Measurements from ENCODE around the gene MEAK7.

Gene MEAK7, protein sequence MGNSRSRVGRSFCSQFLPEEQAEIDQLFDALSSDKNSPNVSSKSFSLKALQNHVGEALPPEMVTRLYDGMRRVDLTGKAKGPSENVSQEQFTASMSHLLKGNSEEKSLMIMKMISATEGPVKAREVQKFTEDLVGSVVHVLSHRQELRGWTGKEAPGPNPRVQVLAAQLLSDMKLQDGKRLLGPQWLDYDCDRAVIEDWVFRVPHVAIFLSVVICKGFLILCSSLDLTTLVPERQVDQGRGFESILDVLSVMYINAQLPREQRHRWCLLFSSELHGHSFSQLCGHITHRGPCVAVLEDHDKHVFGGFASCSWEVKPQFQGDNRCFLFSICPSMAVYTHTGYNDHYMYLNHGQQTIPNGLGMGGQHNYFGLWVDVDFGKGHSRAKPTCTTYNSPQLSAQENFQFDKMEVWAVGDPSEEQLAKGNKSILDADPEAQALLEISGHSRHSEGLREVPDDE

DNA sequence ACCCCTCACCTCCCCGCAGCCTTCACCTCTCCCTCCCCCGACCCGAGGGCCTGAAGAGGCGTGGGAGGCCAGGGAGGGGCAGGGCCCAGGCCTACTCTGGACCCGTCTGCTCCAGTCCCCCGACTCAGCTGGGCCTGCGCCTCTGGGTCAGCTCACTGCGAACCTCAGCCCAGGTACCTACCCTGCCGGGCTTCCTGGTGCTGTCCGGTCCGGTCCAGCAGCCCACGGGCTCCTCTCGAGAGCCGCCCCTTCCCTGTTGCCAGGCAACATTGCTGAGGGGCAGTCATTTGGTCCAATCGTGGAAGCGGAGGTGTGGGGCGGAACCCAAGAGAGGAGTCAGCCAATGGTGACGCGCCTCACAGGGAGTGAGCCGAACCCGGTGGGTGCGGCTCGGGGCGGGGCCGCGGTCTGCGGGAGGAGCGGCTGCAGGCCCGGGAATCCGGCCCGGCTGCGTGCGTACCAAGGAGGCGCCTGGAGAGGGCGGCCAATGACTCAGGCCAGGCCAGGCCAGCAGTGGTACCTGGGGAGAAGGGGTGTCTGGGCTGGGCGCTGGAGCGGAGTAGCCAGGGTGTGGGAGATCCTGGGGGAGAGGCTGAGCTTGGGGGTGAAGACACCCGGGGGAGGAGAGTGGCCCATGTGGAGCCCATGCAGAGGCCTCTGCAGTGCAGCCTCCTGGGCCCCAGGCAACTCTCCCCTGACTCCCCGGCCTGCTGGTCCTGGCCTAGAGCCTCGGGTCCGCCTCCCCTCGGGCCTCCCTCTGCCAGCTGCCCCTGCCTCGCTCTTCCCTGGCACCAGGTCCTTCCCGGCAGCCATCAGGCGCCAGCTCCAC, at the start of gene MEAK7:
Gene MEAK7, minus strand, starts transcription at position 240 of the 829 bp plus-strand sequence. CDS start 6,573 bp downstream, outside the sequence.
- DNase-seq (ENCODE audit: low read depth) = peak; percentile 99
- TF ChIP-seq, protein P1, sequence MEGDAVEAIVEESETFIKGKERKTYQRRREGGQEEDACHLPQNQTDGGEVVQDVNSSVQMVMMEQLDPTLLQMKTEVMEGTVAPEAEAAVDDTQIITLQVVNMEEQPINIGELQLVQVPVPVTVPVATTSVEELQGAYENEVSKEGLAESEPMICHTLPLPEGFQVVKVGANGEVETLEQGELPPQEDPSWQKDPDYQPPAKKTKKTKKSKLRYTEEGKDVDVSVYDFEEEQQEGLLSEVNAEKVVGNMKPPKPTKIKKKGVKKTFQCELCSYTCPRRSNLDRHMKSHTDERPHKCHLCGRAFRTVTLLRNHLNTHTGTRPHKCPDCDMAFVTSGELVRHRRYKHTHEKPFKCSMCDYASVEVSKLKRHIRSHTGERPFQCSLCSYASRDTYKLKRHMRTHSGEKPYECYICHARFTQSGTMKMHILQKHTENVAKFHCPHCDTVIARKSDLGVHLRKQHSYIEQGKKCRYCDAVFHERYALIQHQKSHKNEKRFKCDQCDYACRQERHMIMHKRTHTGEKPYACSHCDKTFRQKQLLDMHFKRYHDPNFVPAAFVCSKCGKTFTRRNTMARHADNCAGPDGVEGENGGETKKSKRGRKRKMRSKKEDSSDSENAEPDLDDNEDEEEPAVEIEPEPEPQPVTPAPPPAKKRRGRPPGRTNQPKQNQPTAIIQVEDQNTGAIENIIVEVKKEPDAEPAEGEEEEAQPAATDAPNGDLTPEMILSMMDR (IDR thresholded peaks at IDR 0.05; ENCODE audit: insufficient read depth, low read depth, low read length, missing control alignments) = no peak
- H3K4me3 ChIP-seq (ENCODE audit: low read depth, low read length) = peak within 1 kb of the TSS; percentile 85

DNA sequence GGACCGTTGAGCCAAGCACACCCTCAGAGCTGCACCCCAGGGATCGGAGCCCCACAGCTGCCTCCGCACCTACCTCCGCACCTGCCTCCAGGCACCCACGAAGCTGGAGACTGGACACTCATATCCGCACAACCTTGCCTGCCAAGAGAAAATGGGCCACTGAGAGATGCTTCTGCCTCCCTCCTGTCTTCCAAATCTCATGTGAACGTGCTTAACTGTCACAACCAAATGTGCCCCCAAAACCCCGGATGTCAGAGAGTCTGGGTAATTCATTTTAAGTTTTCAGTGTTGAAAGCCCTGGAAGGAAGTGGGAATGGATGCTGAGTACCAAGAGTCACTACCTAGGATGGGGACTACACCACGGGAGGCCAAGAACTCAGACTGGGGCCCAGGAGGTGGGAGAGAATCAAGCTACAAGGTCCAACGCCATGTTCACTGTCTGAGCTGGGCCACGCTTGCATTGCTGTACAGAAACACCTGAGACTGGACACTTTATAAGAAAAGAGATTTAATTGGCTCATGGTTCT, 49.5 kb upstream of the MEAK7 start:
- TF ChIP-seq, protein P1 (IDR thresholded peaks at IDR 0.05; ENCODE audit: insufficient read depth, low read depth, low read length, missing control alignments) = no peak
- no peak for DNase-seq (ENCODE audit: low read depth)
- H3K4me3 ChIP-seq (ENCODE audit: low read depth, low read length) = no peak overlapping the region

DNA sequence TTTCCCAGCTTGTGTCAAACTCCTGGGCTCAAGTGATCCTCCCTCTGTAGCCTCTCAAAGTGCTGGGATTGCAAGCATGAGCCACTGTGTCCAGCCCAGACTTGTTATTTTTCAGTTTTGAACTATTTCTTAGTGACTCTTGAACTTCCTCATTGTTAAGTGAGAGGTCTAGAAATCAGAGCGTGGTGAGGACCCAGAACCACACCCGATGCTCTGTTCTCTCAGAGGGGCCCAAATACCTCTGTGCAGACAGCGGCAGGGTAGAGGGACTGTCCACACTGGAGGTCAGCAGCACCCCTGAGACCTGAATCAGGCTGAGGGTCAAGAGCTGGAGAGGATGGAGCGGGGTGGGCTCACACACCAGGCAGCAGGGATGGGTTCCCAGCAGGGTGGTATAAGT, 47.7 kb upstream of the MEAK7 start:
- H3K4me3 ChIP-seq (ENCODE audit: low read depth, low read length) = no peak overlapping the region
- DNase-seq (ENCODE audit: low read depth) = no peak
- TF ChIP-seq, protein P1 (IDR thresholded peaks at IDR 0.05; ENCODE audit: insufficient read depth, low read depth, low read length, missing control alignments) = no peak

DNA sequence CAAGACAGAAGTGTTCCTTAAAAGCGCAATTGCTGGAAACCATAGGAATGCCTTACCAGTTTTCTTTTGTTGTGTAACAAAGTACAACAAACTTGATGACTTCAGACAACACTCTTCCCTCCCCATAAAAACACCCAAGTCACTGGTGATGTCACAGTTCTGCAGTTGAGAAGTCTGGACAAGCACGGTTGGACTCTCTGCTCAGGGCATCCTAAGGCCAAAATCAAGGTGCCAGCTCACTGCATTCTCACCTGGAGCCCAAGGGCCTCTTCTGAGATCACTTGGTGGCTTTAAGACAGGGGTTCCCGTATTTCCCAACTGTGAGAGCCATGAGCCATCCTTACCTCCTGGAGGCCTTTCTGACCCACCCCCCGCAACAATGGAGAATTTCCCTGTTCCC, 45.6 kb upstream of the MEAK7 start:
- TF ChIP-seq, protein P1 (IDR thresholded peaks at IDR 0.05; ENCODE audit: insufficient read depth, low read depth, low read length, missing control alignments) = no peak
- no peak for DNase-seq (ENCODE audit: low read depth)
- no peak overlapping the region for H3K4me3 ChIP-seq (ENCODE audit: low read depth, low read length)

DNA sequence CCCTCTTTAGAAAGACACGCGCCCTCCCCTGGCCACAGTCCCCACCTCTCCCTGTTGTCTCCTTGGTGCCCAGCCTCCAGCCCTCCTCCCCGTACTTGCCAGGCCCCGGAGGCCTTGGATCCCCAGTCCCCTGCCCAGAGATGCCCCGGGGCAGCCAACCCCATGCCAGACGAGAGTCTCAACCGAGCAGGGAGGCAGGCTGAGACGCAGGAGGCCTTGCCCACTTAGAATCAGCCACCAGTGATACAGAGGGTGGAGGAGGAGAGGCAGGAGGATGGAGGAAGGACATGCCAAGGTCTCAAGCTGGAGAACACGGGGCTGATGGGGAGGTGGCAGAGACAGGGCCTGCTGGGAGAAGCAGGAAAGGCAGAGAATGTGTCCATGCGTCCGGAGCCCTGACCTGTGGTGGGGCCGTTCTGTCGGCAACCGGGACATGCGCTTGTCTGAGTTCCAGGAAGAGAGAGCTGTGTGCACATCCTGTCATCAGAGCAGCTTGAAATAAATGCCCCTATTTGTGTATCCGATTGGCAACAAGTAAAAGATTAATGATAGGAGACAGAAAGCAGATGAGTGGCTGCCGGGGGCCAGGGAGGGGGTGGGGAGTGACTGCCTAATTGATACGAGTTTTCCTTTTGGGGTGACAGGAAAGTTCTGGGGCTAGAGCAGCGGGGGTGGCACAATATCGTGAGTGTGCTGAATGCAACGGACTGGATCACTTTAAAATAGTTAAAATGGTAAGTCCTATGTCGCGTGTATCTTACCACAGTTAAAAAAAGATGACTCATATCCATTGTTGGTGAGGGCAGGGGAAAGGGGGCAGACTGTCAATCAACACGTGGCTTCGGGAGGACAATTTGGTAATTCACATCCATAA, 44.7 kb upstream of the MEAK7 start:
- H3K4me3 ChIP-seq (ENCODE audit: low read depth, low read length) = no peak overlapping the region
- TF ChIP-seq, protein P1 (IDR thresholded peaks at IDR 0.05; ENCODE audit: insufficient read depth, low read depth, low read length, missing control alignments) = no peak
- DNase-seq (ENCODE audit: low read depth) = no peak

DNA sequence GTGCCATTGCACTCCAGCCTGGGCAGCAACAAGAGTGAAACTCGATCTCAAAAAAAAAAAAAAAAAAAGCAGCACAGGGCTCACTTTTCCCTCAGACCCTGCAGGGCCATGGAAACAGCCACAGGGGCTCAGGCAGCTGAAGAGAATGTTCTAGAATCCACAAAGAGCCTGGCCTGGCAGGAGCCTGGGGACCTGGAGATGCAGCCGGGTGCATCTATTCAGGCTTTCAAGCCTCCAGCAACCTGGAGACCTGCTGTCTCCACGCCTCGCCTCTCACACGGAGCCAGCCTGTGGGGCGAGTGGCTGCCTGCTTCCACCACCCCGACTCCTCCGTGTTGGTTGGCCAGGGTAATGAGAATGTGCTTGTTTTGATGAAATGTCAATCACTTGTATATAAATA, 44.0 kb upstream of the MEAK7 start:
- TF ChIP-seq, protein P1 (IDR thresholded peaks at IDR 0.05; ENCODE audit: insufficient read depth, low read depth, low read length, missing control alignments) = no peak
- no peak overlapping the region for H3K4me3 ChIP-seq (ENCODE audit: low read depth, low read length)
- no peak for DNase-seq (ENCODE audit: low read depth)

All from GM12865 (cell line).